Activated CD8-positive, alpha-beta memory T cell treated with anti-CD3 and anti-CD28 coated beads, Interleukin-2, amount 50 U/mL, for 24 hours (primary cell): ENCODE measurements around the gene AMELX.

Experiments
- DNase-seq: peaks from one replicate; pipeline ENCODE4 v3.0.0-alpha.2; 2020; ENCODE audit errors: extremely low read depth

The AMELX gene

GRCh38 chrX:11293113-11293512, at the start of gene AMELX:
Gene AMELX, plus strand, starts transcription at chrX:11293413. Its CDS starts 1,376 bp downstream, at chrX:11294789.
- no peak for DNase-seq

- no peak for DNase-seq
These were observed 48.6 kb upstream of the AMELX start for GRCh38 chrX:11244636-11245035.

- no peak for DNase-seq
These were observed 38.6 kb upstream of the AMELX start for GRCh38 chrX:11254417-11255109.

GRCh38 chrX:11257290-11257689, 35.9 kb upstream of the AMELX start:
- DNase-seq = no peak

- DNase-seq = no peak
These were observed 35.5 kb upstream of the AMELX start for GRCh38 chrX:11257711-11258110.

GRCh38 chrX:11259437-11259836, 33.8 kb upstream of the AMELX start:
- DNase-seq = no peak

- no peak for DNase-seq
These were observed 32.0 kb upstream of the AMELX start for GRCh38 chrX:11261260-11261659.

- no peak for DNase-seq
These were observed 28.3 kb upstream of the AMELX start for GRCh38 chrX:11264925-11265324.

GRCh38 chrX:11265352-11265751, 27.9 kb upstream of the AMELX start:
- DNase-seq = no peak

GRCh38 chrX:11266573-11267003, 26.6 kb upstream of the AMELX start:
- DNase-seq = no peak

- no peak for DNase-seq
These were observed 25.8 kb upstream of the AMELX start for GRCh38 chrX:11267425-11267824.

- no peak for DNase-seq
These were observed 24.2 kb upstream of the AMELX start for GRCh38 chrX:11269006-11269405.

- DNase-seq = no peak
These were observed 23.2 kb upstream of the AMELX start for GRCh38 chrX:11269996-11270395.

- no peak for DNase-seq
These were observed 20.9 kb upstream of the AMELX start for GRCh38 chrX:11272290-11272689.

- no peak for DNase-seq
These were observed 20.4 kb upstream of the AMELX start for GRCh38 chrX:11272863-11273262.

GRCh38 chrX:11273544-11273943, 19.7 kb upstream of the AMELX start:
- DNase-seq = no peak

- no peak for DNase-seq
These were observed 11.2 kb upstream of the AMELX start for GRCh38 chrX:11282043-11282442.

- no peak for DNase-seq
These were observed 7.6 kb upstream of the AMELX start for GRCh38 chrX:11285651-11286050.

GRCh38 chrX:11287505-11287904, 5.7 kb upstream of the AMELX start:
- no peak for DNase-seq

- no peak for DNase-seq
These were observed 2.7 kb upstream of the AMELX start for GRCh38 chrX:11290416-11291102.

GRCh38 chrX:11296051-11296450, 2.8 kb downstream of the AMELX start:
- DNase-seq = no peak

- no peak for DNase-seq
These were observed 5.4 kb downstream of the AMELX start for GRCh38 chrX:11298600-11298999.

GRCh38 chrX:11304829-11305228, 11.6 kb downstream of the AMELX start:
- no peak for DNase-seq

- no peak for DNase-seq
These were observed 12.4 kb downstream of the AMELX start for GRCh38 chrX:11305641-11306040.
